Adrenal gland (tissue), 5 donors: ENCODE measurements around the gene CDK4.

Experiments
- CTCF ChIP-seq, 6 experiments: fragments of 450-650 bp in 4 of 6; fragments of 200-600 bp in 2 of 6; sonication (generic) in 1 of 6; IDR thresholded peaks; 1 replicate in 5 of 6; 2 replicates in 1 of 6; pipeline versions ENCODE4 v1.5.1 to v1.8.0; 2016 to 2021; ENCODE audit warnings: antibody characterized with exemption in 6 of 6, mild to moderate bottlenecking in 2 of 6, moderate library complexity in 1 of 6
- POLR2A ChIP-seq, 2 donors: fragments of 450-650 bp; IDR thresholded peaks; one replicate each; pipeline ENCODE4 v1.6.1; 2017; ENCODE audit warnings: antibody characterized with exemption in 2 of 2, mild to moderate bottlenecking in 2 of 2, moderate library complexity in 1 of 2
- donor health status: DM: no; HTN: no; CAD: no.

- TF ChIP-seq CTCF (IDR thresholded peaks at IDR 0.05) (no peak), POLR2A (IDR thresholded peaks at IDR 0.05) (no peak)
These were observed 19.1 kb downstream of the CDK4 start for GRCh38 chr12:57732726-57733593.
